BJ (cell line): ENCODE data around the gene MFF. TPM values are rescaled to one million over a fixed set of nuclear protein-coding genes. Genes with fewer than 3 reads are reported as not detected.

ENCODE experiments used
- CTCF ChIA-PET: fragments of 350-600 bp; formaldehyde crosslinking; extraction: SDS; loops from one replicate; lab custom pipeline; 2021; ENCODE audit warnings: antibody characterized with exemption, inconsistent platforms; lab: Yijun Ruan, JAX
- POLR2A ChIA-PET: fragments of 300-600 bp; sonication (Branson Sonifier 250); formaldehyde crosslinking; extraction: SDS; loops from one replicate; lab custom pipeline; 2021; ENCODE audit warnings: antibody characterized with exemption; lab: Charles Lee
- DNase-seq: peaks from one replicate; pipeline ENCODE4 v3.0.0-alpha.2; 2011; ENCODE audit warnings: low read depth
- H3K27me3 ChIP-seq: 2 replicates; pipeline ENCODE4 v1.6.0; 2011; ENCODE audit warnings: low read length; ENCODE audit not compliant: control insufficient read depth, insufficient read depth
- H3K36me3 ChIP-seq: 2 replicates; pipeline ENCODE4 v1.5.1; 2011; ENCODE audit warnings: low read length; ENCODE audit not compliant: control insufficient read depth, insufficient read depth
- H3K4me3 ChIP-seq: 2 replicates; pipeline ENCODE4 v1.5.1; 2011; ENCODE audit warnings: low read depth, mild to moderate bottlenecking, control low read depth, low read length
- CTCF ChIP-seq: IDR thresholded peaks from 2 replicates; pipeline ENCODE4 v1.5.1; 2011; ENCODE audit warnings: low read depth, mild to moderate bottlenecking, control low read depth, inconsistent platforms, low read length, moderate library complexity; ENCODE audit not compliant: insufficient read depth
- polyA plus RNA-seq: library from polyadenylated mRNA; depleted of rRNA; stranded (reverse); fragments of >200 nt; gene quantifications from 2 replicates; pipeline ENCODE4 v1.2.3, GENCODE V29; 2011; rRNA removed

MFF gene
- polyA plus RNA-seq, 1 experiment = 56.0 TPM

GRCh38 chr2:227402959-227403358, 77.9 kb downstream of the MFF start:
- Histone ChIP-seq H3K36me3 (no peaks in the 10 kb centered on the region), H3K27me3 (no peaks in the 10 kb centered on the region), H3K4me3 (no peak overlapping the region)
- TF ChIP-seq CTCF = no peak
- POLR2A ChIA-PET = no interaction called here
- DNase-seq = no peak
- CTCF ChIA-PET = interaction anchor here (1.7 kb wide), 1 partner anchor 364 kb away, joined by 12 read pairs; no protein-coding TSS in a partner anchor

GRCh38 chr2:227404585-227405271, 79.7 kb downstream of the MFF start:
- ChIA-PET CTCF (interaction anchor here (1.0 to 4.1 kb wide), 5 partner anchors 18 to 367 kb away, joined by 4 to 65 read pairs (median 5); no protein-coding TSS in a partner anchor), POLR2A (no interaction called here)
- H3K4me3 ChIP-seq = no peak overlapping the region
- no peaks in the 10 kb centered on the region for H3K27me3 ChIP-seq
- no peak for DNase-seq
- TF ChIP-seq CTCF = no peak
- no peaks in the 10 kb centered on the region for H3K36me3 ChIP-seq

DNA sequence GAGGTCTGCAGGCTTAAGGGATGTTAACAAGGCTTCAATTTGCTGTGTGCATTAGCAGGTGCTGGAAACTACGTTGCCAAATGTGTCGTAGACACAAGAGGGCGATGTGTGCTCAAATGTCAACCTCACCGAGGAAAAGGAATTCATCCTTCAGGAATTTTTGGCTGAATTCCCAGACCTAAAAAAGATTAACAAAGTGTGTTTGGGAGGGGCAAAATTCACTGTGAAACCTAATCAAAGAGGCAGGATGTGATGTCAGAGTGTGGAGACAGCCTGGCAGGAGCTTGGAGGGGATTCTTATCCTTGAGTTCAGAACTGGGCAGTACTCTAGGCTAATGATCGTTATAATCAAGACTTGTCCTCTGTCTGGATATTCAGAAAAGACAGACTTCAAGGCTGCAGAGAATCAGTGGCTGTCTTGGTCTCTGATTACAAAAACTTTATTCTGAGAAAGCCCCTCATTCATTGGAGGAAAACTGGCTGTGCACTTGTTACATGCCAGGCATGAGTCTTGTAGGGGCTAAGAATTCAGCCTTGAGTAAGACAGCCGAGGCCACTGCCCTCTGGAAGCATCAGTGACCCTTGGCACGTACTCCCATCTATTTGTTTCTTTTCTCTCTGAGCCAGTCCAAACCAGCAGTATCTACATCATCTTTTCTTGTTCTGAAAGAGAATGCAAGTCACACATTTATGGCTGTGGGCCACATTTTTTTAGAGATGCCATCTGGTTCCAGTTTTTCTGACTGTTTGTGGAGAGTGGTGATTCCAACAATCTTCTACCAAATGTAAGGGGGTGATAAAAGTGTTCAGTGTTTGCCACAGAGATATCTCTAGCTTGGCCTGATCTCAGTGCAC, 81.4 kb downstream of the MFF start:
- no peak overlapping the region for H3K4me3 ChIP-seq
- H3K27me3 ChIP-seq = no peaks in the 10 kb centered on the region
- peak; percentile 86 for DNase-seq
- CTCF ChIA-PET = interaction anchor here (0.6 to 4.1 kb wide), 34 partner anchors 10 to 637 kb away, joined by 3 to 65 read pairs (median 3); partner anchors contain the start of genes AGFG1 and TM4SF20
- no peaks in the 10 kb centered on the region for H3K36me3 ChIP-seq
- peak; percentile 79 for TF ChIP-seq CTCF
- POLR2A ChIA-PET = interaction anchor here (0.5 kb wide), 1 partner anchor 39 kb away, joined by 3 read pairs; no protein-coding TSS in a partner anchor

Other genes starting within 250 kb of the MFF start
- gene COL4A4, start 161.0 kb upstream of the MFF start, polyA plus RNA-seq = 0.33 and 0.36 TPM in 2 replicates
- gene COL4A3, start 160.6 kb upstream of the MFF start, polyA plus RNA-seq = 0.23 and 0.29 TPM in 2 replicates
- 0.56 and 1.3 TPM in 2 replicates for gene TM4SF20, start 54.1 kb downstream of the MFF start, polyA plus RNA-seq
- gene SCYGR1, start 62.7 kb downstream of the MFF start, polyA plus RNA-seq = not detected in 2 replicates
- 92.2 and 126 TPM in 2 replicates for gene AGFG1, start 146.9 kb downstream of the MFF start, polyA plus RNA-seq